HFF-Myc (cell line): ENCODE measurements around the gene STON2.
A peak's percentile ranks its signal among the peaks of the same experiment; 100 is the strongest.

Experiments used
- DNase-seq: peaks from one replicate; pipeline ENCODE4 v3.0.0-alpha.2; 2011; ENCODE audit warnings: low read depth; ENCODE audit errors: extremely low read depth
- H3K4me3 ChIP-seq: replicated peaks from 2 replicates; pipeline ENCODE4 v1.5.1; 2011; ENCODE audit warnings: low read depth, mild to moderate bottlenecking, control low read depth, low read length
- CTCF ChIP-seq: IDR thresholded peaks from 2 replicates; pipeline ENCODE4 v1.5.1; 2012; ENCODE audit warnings: mild to moderate bottlenecking, low read depth, low read length, control low read depth; ENCODE audit errors: missing control alignments

Gene STON2

DNA sequence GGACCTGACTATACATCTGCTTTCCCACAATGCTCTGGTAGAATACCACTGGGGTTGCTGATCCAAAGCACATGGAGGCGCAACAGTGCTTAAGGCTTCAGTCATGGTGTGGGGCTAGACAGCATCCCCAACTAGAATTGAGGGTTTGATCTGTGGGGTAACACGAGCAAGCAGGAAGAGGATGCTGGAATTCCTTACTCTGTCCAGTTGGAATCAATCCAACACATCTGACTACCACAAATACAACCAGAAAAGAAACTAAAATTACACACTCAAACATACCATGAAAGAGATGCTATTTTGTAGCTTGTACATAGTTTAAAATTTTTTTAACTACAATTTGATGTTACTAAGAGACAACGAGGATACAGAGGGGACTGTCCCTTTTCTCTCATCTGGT, 138.9 kb downstream of the STON2 start:
- TF ChIP-seq CTCF, result no peak
- DNase-seq, result no peak
- H3K4me3 ChIP-seq, result no peak overlapping the region

DNA sequence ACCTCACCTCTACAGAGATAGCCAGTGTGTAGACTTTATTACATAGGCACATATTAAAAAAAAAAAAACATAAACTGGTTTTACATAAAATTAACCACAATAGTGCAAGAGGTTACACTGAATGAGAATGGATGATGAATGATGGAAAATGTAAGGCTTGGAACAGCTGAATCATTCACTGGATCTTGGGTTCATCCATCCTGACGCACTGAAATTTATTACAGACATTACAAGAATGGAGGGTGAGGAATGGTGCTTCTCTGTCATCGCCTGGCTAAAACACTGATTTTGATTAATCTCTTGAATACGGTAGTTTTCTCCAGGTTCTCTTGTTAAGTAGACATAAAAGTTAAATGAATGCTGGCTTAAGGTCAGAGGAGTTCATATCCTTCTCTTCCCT, 139.4 kb downstream of the STON2 start:
- no peak overlapping the region for H3K4me3 ChIP-seq
- no peak for DNase-seq
- TF ChIP-seq CTCF, result no peak

- no peak for TF ChIP-seq CTCF
- no peak for DNase-seq
- H3K4me3 ChIP-seq, result no peak overlapping the region
Measured at GRCh38 chr14:81256289-81256960, 143.7 kb downstream of the STON2 start.

- no peak for DNase-seq
- TF ChIP-seq CTCF, result no peak
- H3K4me3 ChIP-seq, result no peak overlapping the region
Measured at GRCh38 chr14:81252278-81252677, 147.8 kb downstream of the STON2 start.

GRCh38 chr14:81247271-81247766, 152.8 kb downstream of the STON2 start:
- H3K4me3 ChIP-seq, result no peak overlapping the region
- DNase-seq, result no peak
- TF ChIP-seq CTCF, result no peak

- DNase-seq, result peak; percentile 63
Measured at GRCh38 chr14:81246461-81247270, 153.5 kb downstream of the STON2 start.

More at GRCh38 chr14:81246461-81247270, 153.5 kb downstream of the STON2 start:
- no peak overlapping the region for H3K4me3 ChIP-seq
- TF ChIP-seq CTCF, result no peak
